H9 (cell line): ENCODE data around the gene TMC6. TPM values are rescaled to one million over a fixed set of nuclear protein-coding genes. Genes with fewer than 3 reads are reported as not detected.
A peak's percentile ranks its signal among the peaks of the same experiment; 100 is the strongest.

Source experiments
- DNase-seq: peaks from one replicate; pipeline ENCODE4 v3.0.0-alpha.2; 2017
- H2AFZ ChIP-seq: one replicate; pipeline ENCODE4 v1.6.1; 2013; ENCODE audit warnings: mild to moderate bottlenecking, low read length, control low read depth, moderate library complexity
- H2AK5ac ChIP-seq: 2 replicates; pipeline ENCODE4 v1.6.1; 2013; ENCODE audit warnings: low read length, control low read depth, mixed read lengths; ENCODE audit not compliant: insufficient read length
- H2BK120ac ChIP-seq: one replicate; pipeline ENCODE4 v1.6.1; 2013; ENCODE audit warnings: low read depth, mild to moderate bottlenecking, low read length, control low read depth, inconsistent platforms; ENCODE audit not compliant: poor library complexity, severe bottlenecking
- H2BK12ac ChIP-seq: 2 replicates; pipeline ENCODE4 v1.6.1; 2013; ENCODE audit warnings: low read length, control low read depth, mixed read lengths, low read depth; ENCODE audit not compliant: insufficient read length
- H2BK15ac ChIP-seq: 2 replicates; pipeline ENCODE4 v1.6.1; 2013; ENCODE audit warnings: low read depth, low read length, control low read depth
- H2BK20ac ChIP-seq: one replicate; pipeline ENCODE4 v1.6.1; 2013; ENCODE audit warnings: low read depth, mild to moderate bottlenecking, low read length, control low read depth, inconsistent platforms; ENCODE audit not compliant: poor library complexity, severe bottlenecking
- H2BK5ac ChIP-seq: 2 replicates; pipeline ENCODE4 v1.6.1; 2013; ENCODE audit warnings: low read length, control low read depth, mixed read lengths; ENCODE audit not compliant: insufficient read length
- H3K14ac ChIP-seq: 2 replicates; pipeline ENCODE4 v1.6.1; 2013; ENCODE audit warnings: low read length, control low read depth; ENCODE audit not compliant: insufficient read depth
- H3K18ac ChIP-seq: 2 replicates; pipeline ENCODE4 v1.6.1; 2013; ENCODE audit warnings: low read depth, mild to moderate bottlenecking, mixed read lengths, low read length, control low read depth; ENCODE audit not compliant: insufficient read length
- H3K23ac ChIP-seq: 2 replicates; pipeline ENCODE4 v1.6.1; 2013; ENCODE audit warnings: low read length, control low read depth, mixed read lengths, low read depth; ENCODE audit not compliant: insufficient read length
- H3K23me2 ChIP-seq: 2 replicates; pipeline ENCODE4 v1.6.1; 2013; ENCODE audit warnings: low read depth, mild to moderate bottlenecking, mixed read lengths, low read length, control low read depth; ENCODE audit not compliant: insufficient read length, poor library complexity, severe bottlenecking
- H3K27ac ChIP-seq: 2 replicates; pipeline ENCODE4 v1.5.1; 2013; ENCODE audit warnings: low read length, control low read depth, mixed read lengths, low read depth; ENCODE audit not compliant: insufficient read length
- H3K27me3 ChIP-seq: 2 replicates; pipeline ENCODE4 v1.6.1; 2013; ENCODE audit warnings: low read length, control low read depth, inconsistent platforms; ENCODE audit not compliant: insufficient read depth
- H3K4ac ChIP-seq: 2 replicates; pipeline ENCODE4 v1.6.1; 2013; ENCODE audit warnings: low read depth, mild to moderate bottlenecking, control low read depth, inconsistent platforms, low read length, moderate library complexity
- H3K4me1 ChIP-seq: 2 replicates; pipeline ENCODE4 v1.6.1; 2013; ENCODE audit warnings: low read length, control low read depth, inconsistent platforms; ENCODE audit not compliant: insufficient read depth
- H3K4me2 ChIP-seq: 2 replicates; pipeline ENCODE4 v1.6.1; 2013; ENCODE audit warnings: low read length, control low read depth, mixed read lengths; ENCODE audit not compliant: insufficient read length, insufficient read depth
- H3K56ac ChIP-seq: 2 replicates; pipeline ENCODE4 v1.6.1; 2013; ENCODE audit warnings: low read depth, mild to moderate bottlenecking, mixed read lengths, low read length, control low read depth; ENCODE audit not compliant: insufficient read length
- H3K79me1 ChIP-seq: 2 replicates; pipeline ENCODE4 v1.6.1; 2013; ENCODE audit warnings: low read depth, mild to moderate bottlenecking, moderate library complexity, low read length, control low read depth, inconsistent platforms; ENCODE audit not compliant: insufficient read depth, poor library complexity, severe bottlenecking
- H3K79me2 ChIP-seq: 2 replicates; pipeline ENCODE4 v1.6.1; 2013; ENCODE audit warnings: low read length, control low read depth, inconsistent platforms; ENCODE audit not compliant: insufficient read depth
- H3K9ac ChIP-seq: 2 replicates; pipeline ENCODE4 v1.6.1; 2013; ENCODE audit warnings: low read length, control low read depth, mixed read lengths; ENCODE audit not compliant: insufficient read length; ENCODE audit errors: extremely low read depth
- H3K9me3 ChIP-seq: one replicate; pipeline ENCODE4 v1.6.1; 2013; ENCODE audit warnings: low read depth, low read length, inconsistent platforms; ENCODE audit not compliant: control insufficient read depth
- H3T11ph ChIP-seq: one replicate; pipeline ENCODE4 v1.6.1; 2013; ENCODE audit warnings: mild to moderate bottlenecking, low read length, control low read depth, inconsistent platforms
- H4K20me1 ChIP-seq: one replicate; pipeline ENCODE4 v1.6.1; 2013; ENCODE audit not compliant: control insufficient read depth, insufficient read length, insufficient read depth
- H4K5ac ChIP-seq: 2 replicates; pipeline ENCODE4 v1.6.1; 2013; ENCODE audit warnings: low read depth, mild to moderate bottlenecking, mixed read lengths, low read length, control low read depth; ENCODE audit not compliant: insufficient read length
- H4K8ac ChIP-seq: replicated peaks from 2 replicates; pipeline ENCODE4 v1.6.1; 2013; ENCODE audit warnings: low read length, control low read depth, mixed read lengths, low read depth; ENCODE audit not compliant: insufficient read length
- H4K91ac ChIP-seq: 2 replicates; pipeline ENCODE4 v1.6.1; 2013; ENCODE audit warnings: low read depth, mild to moderate bottlenecking, moderate library complexity, mixed read lengths, low read length, control low read depth; ENCODE audit not compliant: insufficient read length
- H3K27ac Mint-ChIP-seq, 3 experiments: 2 replicates in 2 of 3; 3 replicates in 1 of 3; pipeline ENCODE4 v1.8.0; 2020 to 2021; ENCODE audit warnings: mixed read lengths in 3 of 3, mild to moderate bottlenecking in 1 of 3, moderate library complexity in 1 of 3
- H3K27me3 Mint-ChIP-seq: 2 replicates; pipeline ENCODE4 v1.8.0; 2021; ENCODE audit warnings: low read depth, mild to moderate bottlenecking, moderate library complexity, mixed read lengths
- H3K36me3 Mint-ChIP-seq, 3 experiments: 2 replicates in 2 of 3; 3 replicates in 1 of 3; pipeline ENCODE4 v1.8.0; 2020 to 2021; ENCODE audit warnings: low read depth in 3 of 3, mixed read lengths in 3 of 3; ENCODE audit not compliant: insufficient read depth in 1 of 3
- H3K4me1 Mint-ChIP-seq, 2 experiments: 2 replicates each; pipeline ENCODE4 v1.8.0; 2020; ENCODE audit warnings: mixed read lengths in 2 of 2
- H3K4me3 Mint-ChIP-seq, 2 experiments: 2 replicates in 1 of 2; 3 replicates in 1 of 2; pipeline ENCODE4 v1.8.0; 2020 to 2021; ENCODE audit warnings: mild to moderate bottlenecking in 2 of 2, mixed read lengths in 2 of 2, moderate library complexity in 1 of 2
- H3K9me3 Mint-ChIP-seq, 2 experiments: 2 replicates in 1 of 2; 3 replicates in 1 of 2; pipeline ENCODE4 v1.8.0; 2020; ENCODE audit warnings: mild to moderate bottlenecking in 2 of 2, mixed read lengths in 2 of 2, moderate library complexity in 1 of 2
- CTCF ChIP-seq: fragments of 200-600 bp; sonication (generic); conservative IDR thresholded peaks from 3 replicates; pipeline ENCODE4 v1.8.0; 2021; ENCODE audit warnings: antibody characterized with exemption, mild to moderate bottlenecking
- WGBS: extraction: QIAGEN DNeasy Blood & Tissue Kit; methylation state at CpG from one replicate; pipeline ENCODE4 v1.1.7; 2013; ENCODE audit warnings: missing lambda C conversion rate, low lambda C conversion rate, mixed read lengths; ENCODE audit not compliant: insufficient read length; ENCODE audit errors: extremely low coverage; 5-methylcytosine and 5-hydroxymethylcytosine counted together
- total RNA-seq: library from RNA; stranded (reverse); gene quantifications from 2 replicates; pipeline ENCODE4 v1.2.1, GENCODE V29; 2021

TMC6 gene
- total RNA-seq, 1 experiment from 2014 or later: 86.8 TPM

- H3K79me2 ChIP-seq: no peaks in the 10 kb centered on the region
- no CpG with 5 or more reads among the region's 18 CpGs for WGBS
- H2BK20ac ChIP-seq: no peak overlapping the region
- no peak overlapping the region for H3K56ac ChIP-seq
- H2BK12ac ChIP-seq: no peak overlapping the region
- H2BK5ac ChIP-seq: no peak overlapping the region
- H2AK5ac ChIP-seq: no peak overlapping the region
- no peak overlapping the region for H4K8ac ChIP-seq
- TF ChIP-seq CTCF: no peak
- H3K27me3 ChIP-seq: no peaks in the 10 kb centered on the region
- no peak overlapping the region for H3K23ac ChIP-seq
- H3K9me3 Mint-ChIP-seq: no peaks in the 10 kb centered on the region
- H3K9me3 ChIP-seq: no peaks in the 10 kb centered on the region
- H3T11ph ChIP-seq: no peak overlapping the region
- no peak overlapping the region for H3K4me3 Mint-ChIP-seq
- no peak overlapping the region for H4K91ac ChIP-seq
- H2AFZ ChIP-seq: no peak overlapping the region
- H4K5ac ChIP-seq: no peak overlapping the region
- H3K18ac ChIP-seq: no peak overlapping the region
- no peak overlapping the region for H2BK15ac ChIP-seq
- no peak overlapping the region for H3K4ac ChIP-seq
- no peaks in the 10 kb centered on the region for H3K23me2 ChIP-seq
- H3K4me2 ChIP-seq: no peak overlapping the region
- peak overlapping the region in 1 of 3 experiments; percentile 62; a peak in 3 of 7 replicates for H3K27ac Mint-ChIP-seq
- no peaks in the 10 kb centered on the region; the same call in 1 of the 2 replicates for H3K27me3 Mint-ChIP-seq
- no peak overlapping the region for H3K27ac ChIP-seq
- no peaks in the 10 kb centered on the region for H4K20me1 ChIP-seq
- H3K4me1 Mint-ChIP-seq: peaks cover 7 to 8% of the 10 kb centered on the region in 2 experiments; a peak in 3 of 4 replicates
- H3K79me1 ChIP-seq: no peaks in the 10 kb centered on the region
- no peak overlapping the region for H3K9ac ChIP-seq
- H3K14ac ChIP-seq: no peak overlapping the region
- peaks cover 5 to 38% (median 19%) of the 10 kb centered on the region in 3 experiments for H3K36me3 Mint-ChIP-seq
- H3K4me1 ChIP-seq: no peaks in the 10 kb centered on the region
- DNase-seq: no peak
- no peak overlapping the region for H2BK120ac ChIP-seq
Observed at GRCh38 chr17:78108726-78109488, 19.6 kb downstream of the TMC6 start.
